SKM-1 (cell line): ENCODE data around the gene GNAQ.
"Not testable (repeated sequence)": the region's sequence is repeated elsewhere in the genome, so short reads cannot be mapped to it uniquely, and the experiment has no call there.

Source experiments
- DNase-seq: peaks from one replicate; lab custom pipeline; 2025; ENCODE audit not compliant: unreplicated experiment; lab: John Stamatoyannopoulos, UW

The GNAQ gene

GRCh38 chr9:77748214-77748772 is 283.3 kb downstream of the GNAQ start:
- DNase-seq = no peak

GRCh38 chr9:77747163-77747562 is 284.4 kb downstream of the GNAQ start:
- no peak for DNase-seq

GRCh38 chr9:77744841-77745430 is 286.7 kb downstream of the GNAQ start:
- DNase-seq = no peak

GRCh38 chr9:77743386-77743785 is 288.2 kb downstream of the GNAQ start:
- DNase-seq = no peak

GRCh38 chr9:77738932-77739331 is 292.7 kb downstream of the GNAQ start:
- DNase-seq = no peak

GRCh38 chr9:77735494-77735893 is 296.1 kb downstream of the GNAQ start:
- DNase-seq = no peak

GRCh38 chr9:77731930-77732329 is 299.7 kb downstream of the GNAQ start:
- no peak for DNase-seq

GRCh38 chr9:77731008-77731698 is 300.5 kb downstream of the GNAQ start:
- DNase-seq = no peak

GRCh38 chr9:77729177-77729576 is 302.4 kb downstream of the GNAQ start:
- no peak for DNase-seq

GRCh38 chr9:77726814-77727213 is 304.8 kb downstream of the GNAQ start:
- DNase-seq = no peak

- DNase-seq = no peak
These were observed 305.3 kb downstream of the GNAQ start for GRCh38 chr9:77726289-77726688.

- no peak for DNase-seq
These were observed 305.8 kb downstream of the GNAQ start for GRCh38 chr9:77725820-77726219.

GRCh38 chr9:77725046-77725694 is 306.4 kb downstream of the GNAQ start:
- no peak for DNase-seq

GRCh38 chr9:77721156-77721555 is 310.5 kb downstream of the GNAQ start:
- not testable (repeated sequence) for DNase-seq

GRCh38 chr9:77719321-77719720 is 312.3 kb downstream of the GNAQ start:
- no peak for DNase-seq

GRCh38 chr9:77718298-77718640 is 313.3 kb downstream of the GNAQ start:
- not testable (repeated sequence) for DNase-seq

GRCh38 chr9:77717608-77718297 is 313.9 kb downstream of the GNAQ start:
- not testable (repeated sequence) for DNase-seq

GRCh38 chr9:77714077-77714549 is 317.5 kb downstream of the GNAQ start:
- no peak for DNase-seq

- no peak for DNase-seq
These were observed 319.0 kb downstream of the GNAQ start for GRCh38 chr9:77712533-77713130.

GRCh38 chr9:77710965-77711648 is 320.5 kb downstream of the GNAQ start:
- no peak for DNase-seq
